GM21381 (cell line): ENCODE data around the gene MAU2.
"Not testable (repeated sequence)": the region's sequence is repeated elsewhere in the genome, so short reads cannot be mapped to it uniquely, and the experiment has no call there.

ENCODE experiments used
- ATAC-seq: cut with Tn5 transposase; IDR thresholded peaks from one replicate; pipeline ENCODE4 v1.9.1; 2021; ENCODE audit warnings: mild to moderate bottlenecking, moderate library complexity; ENCODE audit not compliant: unreplicated experiment

Gene MAU2

DNA sequence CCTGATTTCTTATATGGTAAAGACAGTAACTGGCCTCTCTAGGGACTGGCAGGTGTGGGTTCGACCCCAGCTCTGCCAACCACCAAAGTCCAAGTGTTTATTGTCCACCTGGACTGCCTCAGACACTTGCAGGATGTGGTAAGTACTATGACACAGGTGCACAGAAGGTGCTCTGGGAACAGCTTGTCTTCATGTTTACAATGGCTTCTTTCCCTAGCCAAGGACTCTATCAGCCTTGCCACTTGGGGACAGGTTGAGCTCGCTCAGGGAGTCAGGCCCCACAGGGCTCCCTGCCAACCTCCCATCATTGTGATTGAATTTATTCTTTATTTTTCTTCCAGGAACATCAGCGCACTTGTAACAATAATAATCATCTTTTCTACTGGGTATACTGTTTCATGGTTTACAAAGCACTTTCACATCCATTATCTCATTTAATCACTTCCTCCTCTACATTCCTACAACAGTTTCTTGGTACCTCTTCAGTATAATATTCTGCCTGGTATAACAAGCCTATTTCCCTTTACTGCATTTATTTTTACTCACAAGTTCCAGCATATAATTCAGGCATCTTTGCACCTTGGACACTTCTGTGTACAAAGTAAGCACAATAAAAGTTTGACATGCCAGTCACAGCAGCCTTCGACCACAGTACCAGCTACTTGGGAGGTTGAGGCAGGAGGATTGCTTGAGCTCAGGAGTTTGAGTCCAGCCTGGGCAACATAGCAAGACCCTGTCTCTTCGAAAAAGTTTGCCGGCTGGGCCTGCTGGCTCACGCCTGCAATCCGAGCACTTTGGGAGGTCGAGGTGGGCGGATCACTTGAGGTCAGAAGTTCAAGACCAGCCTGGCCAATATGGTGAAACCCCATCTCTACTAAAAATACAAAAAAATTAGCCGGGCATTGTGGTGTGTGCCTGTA lies 60.6 kb downstream of the MAU2 start:
- no peak for ATAC-seq

DNA sequence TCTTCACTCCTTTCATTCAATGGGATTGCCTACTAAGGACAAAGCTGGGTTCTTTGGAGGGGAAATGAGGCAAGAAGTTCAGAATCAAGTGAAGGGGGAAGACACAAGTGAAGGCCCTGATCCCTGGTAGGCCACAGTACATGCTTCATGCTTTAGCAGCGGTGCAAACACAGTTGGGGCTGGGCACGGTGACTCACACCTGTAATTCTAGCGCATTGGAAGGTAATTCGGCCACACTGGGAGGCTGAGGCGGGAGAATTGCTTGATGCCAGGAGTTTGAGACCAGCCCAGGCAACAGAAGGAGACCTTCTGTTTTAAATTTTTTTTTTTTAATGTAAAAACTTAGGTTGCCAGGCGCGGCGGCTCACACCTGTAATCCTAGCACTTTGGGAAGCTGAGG lies 61.5 kb downstream of the MAU2 start:
- no peak for ATAC-seq

DNA sequence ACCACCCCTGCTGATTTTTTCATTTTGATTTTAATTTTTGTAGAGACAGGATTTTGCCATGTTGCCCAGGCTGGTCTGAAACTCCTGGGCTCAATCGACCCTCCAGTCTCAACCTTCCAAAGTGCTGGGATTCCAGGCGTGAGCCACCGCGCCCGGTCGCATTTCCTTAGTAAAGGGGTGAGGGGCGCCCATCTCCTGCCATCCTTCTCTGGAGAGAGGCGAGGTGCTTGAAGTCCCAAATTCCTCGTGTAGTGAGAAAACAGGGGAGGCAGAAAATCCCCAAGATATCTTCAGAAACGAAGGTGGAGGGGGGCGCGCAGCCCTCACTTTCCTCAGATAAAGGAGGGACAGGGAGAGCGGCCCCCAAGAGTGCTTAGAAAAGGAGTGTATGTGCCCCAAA lies 63.9 kb downstream of the MAU2 start:
- no peak for ATAC-seq

DNA sequence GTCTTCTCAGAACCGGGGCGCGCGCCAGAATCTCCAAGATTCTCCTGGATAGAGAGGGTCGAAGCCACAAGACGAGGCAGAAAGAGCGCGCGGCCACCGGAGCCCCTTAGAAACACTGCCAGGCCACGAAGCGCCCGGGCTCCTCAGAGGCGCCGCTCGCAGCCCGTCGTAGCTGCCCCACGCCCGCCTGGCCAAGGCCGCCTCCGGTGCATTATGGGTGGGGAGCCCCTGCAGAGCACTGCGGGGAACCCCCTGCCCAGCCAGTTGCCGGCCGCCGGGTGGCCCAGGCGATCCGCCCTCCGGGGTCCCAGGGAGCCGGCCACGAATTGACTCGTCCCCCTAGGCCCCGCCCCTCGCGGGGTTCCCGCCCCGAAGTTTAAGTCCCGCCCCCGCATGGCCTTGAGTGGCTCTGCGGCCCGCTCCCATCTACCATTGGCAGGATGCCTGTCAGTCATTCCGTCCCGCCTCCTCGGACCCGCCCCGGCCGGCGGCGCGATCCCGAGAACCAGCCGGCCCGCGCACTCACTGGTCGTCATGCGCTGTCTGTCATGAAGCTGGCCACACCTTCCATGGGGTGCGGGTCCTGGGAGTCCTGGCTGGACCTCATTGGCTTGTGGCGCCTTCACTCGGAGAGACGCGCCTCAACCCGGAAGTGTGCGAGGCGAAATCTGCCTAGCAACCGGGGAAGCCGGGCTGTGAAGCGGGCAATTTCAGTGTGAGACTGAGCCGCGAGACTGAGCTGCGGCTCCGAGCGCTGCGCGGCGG lies 64.7 kb downstream of the MAU2 start:
- ATAC-seq = peak; percentile 89

DNA sequence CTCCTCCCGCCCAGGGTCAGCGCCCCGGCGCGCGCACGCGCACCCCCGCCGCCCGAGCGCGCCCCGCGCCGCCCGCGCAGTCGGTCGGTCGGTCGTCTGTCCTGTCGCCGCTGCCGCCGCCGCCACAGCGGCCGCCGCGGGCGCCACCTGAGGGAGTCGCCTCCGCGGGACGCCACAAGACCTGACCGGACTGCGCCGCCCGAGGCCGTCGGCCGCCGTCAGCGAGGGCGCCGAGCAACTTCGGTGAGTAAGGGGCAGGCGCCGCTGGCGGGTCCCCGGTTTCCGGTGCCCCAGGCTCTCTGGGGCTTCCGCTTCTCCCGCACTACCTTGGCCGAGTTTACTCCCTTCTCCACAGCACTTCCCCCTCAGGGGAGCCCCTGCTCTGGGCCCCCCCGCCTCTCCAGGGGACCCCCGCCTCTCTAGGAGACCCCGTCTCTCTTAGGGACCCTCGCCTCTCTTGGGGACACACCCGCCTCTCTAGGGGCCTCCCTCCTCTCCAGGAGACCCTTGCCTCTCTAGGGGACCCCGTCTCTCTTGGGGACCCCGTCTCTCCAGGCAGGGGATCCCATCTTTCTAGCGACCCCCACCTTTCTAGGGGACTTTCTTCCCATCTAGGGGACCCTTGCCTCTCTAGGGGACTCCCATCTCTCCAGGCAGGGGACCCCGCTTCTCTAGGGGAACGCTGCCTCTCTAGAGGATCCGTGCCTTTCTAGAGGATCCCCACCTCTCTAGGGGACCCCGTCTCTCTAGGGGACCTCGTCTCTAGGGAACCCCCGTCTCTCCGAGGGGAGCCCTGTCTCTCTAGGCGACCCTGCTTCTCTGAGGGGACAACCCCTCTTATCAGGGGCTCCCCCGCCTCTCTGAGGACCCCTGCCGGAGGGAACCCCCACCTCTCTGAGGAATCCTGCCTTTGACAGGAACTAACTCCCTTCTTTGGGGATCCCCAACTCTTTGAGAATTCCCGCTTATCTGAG lies 65.6 kb downstream of the MAU2 start:
- ATAC-seq = no peak

DNA sequence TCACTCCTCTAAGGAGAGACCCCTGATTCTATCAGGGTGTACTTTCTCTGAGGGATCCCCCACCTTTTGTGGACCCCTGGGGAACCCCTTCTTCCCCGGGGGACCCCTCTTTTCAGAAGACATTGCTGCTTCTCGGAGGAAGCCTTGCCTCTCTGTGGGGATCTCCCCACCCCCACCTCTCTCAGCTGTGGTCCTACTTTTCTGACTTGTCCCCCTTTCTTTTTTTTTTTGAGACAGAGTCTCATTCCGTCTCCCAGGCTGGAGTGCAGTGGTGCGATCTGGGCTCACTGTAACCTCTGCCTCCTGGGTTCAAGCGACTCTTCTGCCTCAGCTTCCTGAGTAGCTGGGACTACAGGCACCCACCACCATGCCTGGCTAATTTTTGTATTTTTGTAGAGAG lies 66.5 kb downstream of the MAU2 start:
- no peak for ATAC-seq

DNA sequence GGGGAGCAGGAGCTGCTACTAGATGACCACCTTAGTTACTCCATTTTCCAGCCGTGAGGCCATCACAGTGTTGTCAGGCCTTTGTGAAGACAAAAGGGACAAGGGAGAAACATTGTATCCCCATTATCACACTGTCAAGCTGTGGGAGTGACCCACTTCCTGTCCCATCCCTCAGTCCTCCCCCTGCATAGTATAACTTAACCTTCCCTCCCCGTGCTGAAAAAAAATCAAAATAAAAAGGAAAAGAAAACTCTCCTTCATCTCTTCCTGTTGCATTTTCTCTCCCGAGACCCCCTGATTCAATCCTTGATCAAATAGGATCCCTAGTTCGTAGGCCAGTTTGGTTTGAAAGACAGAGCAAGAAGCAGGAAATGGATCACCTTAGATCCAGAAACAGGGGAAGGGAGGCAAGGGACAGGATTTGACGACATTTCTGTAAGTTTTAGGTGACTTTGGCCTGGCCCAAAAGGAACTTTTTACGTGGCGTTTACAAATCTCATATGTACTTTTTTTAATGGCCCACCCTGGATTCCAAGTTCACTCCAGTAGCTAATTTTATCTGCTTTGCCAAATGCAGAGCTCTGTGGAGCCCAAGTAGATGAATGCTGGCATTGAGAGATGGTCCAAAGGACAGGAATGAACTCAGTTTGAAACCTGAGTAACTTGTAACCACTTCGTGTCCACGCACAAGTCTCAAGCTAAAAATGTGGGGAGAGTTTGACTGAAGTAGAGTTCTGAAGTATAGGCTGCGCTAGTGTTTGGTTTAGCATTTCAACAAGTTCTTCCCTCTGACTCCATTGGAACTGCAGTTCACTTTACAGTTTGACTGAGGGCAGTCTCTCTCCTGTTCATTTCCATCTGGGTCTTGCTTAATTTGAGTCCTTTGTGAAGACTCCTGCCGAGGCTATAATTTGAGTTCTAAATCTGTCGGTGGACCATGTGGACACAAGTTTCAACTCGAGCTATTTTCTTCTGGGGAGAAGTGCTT lies 68.2 kb downstream of the MAU2 start:
- no peak for ATAC-seq

DNA sequence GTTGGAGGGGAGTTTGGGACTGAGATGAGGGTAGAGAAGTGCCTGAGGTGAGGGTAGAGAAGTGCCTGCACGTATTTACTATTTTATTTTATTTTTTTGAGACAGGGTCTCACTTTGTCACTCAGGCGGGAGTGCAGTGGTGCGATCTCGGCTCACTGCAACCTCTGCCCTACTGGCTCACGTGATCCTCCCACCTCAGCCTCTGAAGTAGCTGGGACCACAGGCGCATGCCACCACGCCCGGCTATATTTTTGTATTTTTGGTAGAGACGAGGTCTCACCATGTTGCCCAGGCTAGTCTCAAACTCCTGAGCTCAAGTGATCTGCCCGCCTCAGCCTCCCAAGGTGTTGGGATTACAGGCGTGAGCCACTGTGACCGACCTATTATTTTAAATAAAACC lies 69.1 kb downstream of the MAU2 start:
- ATAC-seq = not testable (repeated sequence)

DNA sequence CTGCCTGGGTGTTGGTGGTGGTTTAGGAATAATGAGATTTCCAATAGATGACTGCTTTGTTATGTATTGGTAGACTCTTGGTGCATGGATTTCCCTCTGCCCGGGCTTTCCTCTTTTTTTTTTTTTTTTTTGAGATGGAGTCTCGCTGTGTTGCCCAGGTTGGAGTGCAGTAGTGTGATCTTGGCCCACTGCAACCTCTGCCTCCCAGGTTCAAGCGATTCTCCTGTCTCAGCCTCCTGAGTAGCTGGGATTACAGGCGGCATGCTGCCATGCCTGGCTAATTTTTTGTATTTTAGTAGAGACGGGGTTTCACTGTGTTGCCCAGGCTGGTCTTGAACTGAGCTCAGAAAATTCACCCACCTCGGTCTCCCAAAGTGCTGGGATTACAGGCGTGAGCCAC lies 73.7 kb downstream of the MAU2 start:
- ATAC-seq = not testable (repeated sequence)

DNA sequence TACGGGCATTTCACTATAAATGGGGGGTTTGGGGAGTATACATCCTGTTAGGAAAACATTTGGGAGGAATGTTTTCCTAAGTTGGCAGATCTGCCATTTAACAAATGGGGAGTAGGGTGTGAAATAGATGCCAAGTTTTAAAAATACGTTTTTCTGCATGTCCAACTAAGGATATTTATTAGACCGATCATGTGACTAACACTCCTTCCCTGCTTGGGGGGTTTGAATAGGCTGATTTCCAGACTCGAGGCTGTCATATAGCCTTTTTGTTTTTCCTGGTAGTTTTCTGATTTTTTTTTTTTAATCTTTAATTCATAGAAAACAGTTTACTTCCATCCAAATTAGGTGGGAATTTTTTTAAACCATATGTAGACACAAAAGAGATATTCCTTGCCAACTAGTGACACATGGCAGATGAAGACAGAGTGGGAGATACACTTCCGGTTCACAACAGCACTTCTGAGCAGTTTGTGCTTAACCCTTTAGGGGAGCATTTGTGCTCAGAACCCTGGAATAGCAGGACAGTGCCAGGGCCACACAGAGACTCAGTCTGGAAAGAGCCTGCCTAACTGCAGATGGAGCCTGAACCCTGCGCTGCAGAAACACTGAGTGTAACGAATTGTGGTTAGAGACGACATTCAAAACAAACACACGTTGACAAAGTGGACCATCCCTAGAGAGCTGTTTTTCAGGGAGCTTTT lies 79.3 kb downstream of the MAU2 start:
- no peak for ATAC-seq

DNA sequence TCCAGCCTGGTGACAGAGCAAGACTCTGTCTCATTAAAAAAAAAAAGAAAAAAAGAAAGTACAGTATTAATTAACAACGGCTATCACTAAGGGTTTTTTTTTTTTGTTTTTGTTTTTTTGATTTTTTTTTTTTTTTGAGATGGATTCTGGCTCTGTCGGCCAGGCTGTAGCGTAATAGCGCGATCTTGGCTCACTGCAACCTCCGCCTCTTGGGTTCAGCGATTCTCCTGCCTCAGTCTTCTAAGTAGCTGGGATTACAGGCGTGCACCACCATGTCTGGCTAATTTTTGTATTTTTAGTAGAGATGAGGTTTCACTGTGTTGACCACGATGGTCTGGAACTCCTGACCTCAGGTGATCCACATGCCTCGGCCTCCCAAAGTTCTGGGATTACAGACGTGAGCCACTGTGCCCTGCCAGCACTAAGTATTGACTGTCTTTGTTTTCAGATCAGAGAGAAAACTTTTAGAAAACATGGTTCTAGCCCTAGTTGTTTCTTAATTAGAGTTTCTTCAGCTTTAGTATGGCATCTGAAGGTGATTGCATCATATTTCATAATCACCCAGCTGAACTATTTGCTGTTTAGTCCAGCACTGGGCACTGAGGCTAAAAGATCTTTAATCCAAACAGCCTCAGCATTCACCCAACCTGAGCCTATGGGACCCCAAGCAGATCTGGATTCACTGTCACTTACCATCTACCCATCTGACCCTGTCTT lies 82.2 kb downstream of the MAU2 start:
- no peak for ATAC-seq

DNA sequence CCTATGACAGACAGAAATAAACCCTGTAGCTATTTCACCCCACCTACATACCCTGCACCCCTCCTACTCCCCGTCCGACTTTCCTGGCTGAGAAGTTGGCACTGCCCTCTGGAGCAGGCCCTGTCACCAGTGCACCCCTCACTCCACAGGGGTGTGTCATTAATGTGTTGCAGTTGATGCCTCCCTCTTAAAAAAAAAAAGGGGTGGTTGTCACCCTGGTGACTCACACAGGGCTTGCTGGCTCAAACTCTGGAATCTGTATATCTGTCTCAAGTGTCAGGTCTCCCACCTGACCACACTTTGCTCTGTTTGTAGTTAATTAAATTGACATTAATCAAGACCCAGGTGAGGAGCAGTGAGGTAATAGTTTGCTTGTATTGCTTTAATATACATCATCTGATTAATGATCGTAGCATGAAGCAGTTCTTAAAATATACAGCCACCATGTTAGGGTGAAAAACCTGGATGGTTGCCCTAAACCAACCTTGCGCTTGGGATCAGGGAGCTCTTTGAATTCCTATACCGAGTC lies 82.8 kb downstream of the MAU2 start:
- ATAC-seq = no peak

DNA sequence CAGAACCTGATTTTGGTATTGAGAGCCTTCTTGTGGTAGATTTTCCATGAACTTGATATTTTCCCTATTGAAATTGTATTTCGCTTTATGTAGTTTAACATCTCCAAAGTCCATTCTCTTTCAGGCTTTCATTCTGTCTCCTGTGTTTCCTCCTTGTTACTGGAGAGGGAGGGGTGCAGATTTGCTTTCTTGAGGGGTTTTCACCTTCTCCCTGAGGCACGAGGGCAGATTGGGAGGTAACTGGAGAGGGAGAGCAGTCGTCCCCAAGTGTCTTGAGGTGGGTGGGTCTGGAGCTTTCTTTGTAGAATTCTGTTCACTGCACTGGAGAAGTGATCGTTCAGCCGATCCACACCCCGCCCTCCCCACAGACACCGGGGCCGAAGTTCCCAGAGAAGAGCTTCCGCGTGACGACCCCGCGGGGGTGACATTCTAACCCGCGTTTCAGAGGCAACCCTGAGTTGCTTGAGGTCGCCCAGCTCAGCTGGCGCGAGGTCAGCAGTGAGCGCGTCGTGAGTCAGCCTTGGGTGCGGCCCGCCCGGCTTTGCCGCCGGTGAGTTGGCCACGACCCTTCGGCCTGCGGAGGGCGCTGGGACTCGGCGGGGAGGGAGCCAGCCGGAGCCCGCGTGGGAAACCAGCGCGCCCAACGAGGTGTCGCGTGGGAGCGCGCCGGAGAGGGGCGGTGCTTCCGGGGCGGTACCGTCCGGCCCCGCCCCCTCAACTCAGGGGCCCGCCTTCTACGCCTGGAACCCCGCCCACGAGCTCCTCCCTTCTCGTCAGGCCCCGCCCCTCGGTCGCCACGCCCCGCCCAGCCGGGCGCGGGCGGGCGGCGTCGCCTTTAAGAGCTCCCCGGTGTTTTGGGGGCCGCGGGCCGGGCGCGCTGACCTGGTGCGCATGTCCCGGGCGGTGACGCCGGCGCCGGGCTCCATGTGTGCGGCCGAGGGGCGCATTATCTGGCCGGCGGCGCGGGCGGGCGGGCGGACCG lies 84.5 kb downstream of the MAU2 start, which contains the start of gene GATAD2A:
Gene GATAD2A, plus strand, starts transcription at position 797 of the 982 bp plus-strand sequence. CDS start 59,671 bp downstream, outside the sequence.
- peak; percentile 82 for ATAC-seq

DNA sequence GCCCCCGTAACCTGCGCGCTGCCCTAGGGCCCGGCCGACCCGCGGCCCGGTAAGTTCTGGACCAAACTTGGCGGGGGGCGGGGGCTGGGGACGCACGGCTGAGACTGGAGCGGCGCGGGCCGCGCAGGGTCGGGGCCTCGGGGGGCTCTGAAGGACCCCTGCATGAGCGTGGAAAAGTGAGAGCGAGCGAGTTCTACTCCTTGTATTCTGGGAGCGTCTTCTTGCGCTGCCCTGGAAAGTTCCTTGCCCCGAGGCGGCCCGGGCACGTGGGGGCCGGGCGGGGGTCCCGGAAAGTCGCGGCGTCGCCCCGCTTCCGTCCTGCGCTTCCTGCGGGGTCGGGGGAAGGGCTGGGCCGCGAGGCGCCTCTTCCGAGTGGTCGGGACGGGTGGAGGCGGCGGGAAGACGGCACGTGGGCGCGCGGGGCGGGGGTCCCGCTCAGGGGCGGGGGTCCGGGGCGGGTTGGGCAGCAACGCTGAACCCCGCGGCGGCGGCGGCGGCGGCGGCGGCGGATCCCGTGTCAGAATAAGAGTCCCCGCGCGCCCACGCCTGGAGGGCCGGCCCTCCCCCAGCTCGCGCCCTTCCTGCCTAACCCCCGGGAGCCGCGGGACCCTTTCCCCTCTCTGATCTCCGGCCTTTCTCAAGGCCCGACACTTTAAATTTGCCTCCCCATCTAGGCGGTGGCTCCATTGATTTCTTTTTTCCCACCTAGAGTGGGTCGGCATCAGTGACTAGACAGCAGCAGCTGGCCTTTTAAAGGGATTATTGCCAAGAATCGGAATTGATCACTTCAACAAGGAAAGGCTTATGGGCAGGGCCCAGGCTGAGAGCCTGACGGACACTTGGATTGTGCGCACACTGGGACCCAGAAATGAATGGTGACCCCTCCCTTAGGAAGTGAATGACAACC lies 85.6 kb downstream of the MAU2 start:
- ATAC-seq = no peak

DNA sequence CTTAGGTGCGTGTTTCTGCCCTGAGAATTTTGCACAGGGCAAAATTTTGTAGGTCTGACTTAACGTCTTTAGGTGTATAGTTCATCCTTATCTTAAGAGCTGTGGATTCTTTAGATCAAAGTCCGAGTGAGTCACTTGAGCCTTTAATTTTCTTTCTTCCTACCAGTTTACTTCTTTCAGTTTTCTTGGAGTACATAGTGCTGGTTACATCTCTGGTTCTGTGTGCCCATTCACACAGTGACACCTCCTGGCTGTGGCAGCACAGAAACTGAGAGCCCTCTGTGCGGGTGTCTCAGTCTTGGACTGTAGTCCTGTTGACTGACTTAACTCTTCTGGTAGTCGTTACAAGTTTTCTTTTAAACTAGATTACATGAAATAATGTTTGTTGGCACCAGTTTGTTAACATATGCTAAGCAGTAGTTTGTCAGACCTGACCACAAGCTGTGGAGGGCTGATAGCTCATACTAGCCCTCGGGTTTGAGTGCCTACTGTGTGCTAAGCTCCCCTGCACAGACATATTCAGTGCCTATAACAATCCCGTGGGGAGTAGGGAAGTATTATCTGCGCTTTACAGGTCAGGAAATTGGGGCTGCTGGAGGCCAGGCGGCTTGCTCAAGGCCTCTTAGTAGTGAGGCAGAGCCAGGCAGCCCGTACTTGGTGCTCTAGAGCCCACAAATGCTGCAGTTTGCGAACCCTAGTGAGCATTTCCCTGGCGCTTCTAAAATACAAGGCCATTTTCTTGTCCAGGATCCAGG lies 86.4 kb downstream of the MAU2 start:
- no peak for ATAC-seq
